Measurements from ENCODE around the gene ODC1.

DNA sequence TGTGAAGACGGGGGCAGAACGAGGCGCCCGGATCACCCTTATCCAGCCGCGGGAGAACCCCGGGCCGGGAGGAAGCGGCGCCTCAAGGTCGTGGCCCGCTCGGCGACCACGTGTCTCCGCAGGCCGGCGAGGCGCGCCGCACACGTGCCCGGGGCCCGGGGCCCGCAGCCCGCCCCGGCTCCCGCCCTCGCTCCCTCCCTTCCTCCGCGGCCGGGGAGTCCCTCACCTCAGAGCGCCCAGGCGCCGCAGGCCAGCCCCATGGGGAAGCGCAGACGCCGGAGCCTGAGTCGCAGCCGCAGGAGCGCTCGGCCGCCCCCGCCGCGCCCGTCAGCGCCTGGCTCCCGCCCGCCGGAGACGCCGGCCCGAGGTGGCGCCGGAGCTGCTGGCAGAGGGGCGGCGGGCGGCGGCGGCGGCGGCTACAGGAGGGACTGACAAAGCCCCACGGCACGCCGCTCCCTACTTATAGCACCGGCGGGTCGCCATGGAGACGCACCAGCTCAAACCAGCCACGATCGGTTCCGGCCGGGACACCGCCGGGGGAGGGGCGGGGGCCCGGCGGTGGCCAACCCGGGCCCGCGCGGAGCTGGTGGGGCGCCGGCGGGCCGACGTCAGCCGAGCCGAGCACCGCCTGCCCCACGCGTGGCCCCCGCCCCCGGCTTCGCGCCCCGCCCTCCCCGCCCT lies at the start of gene ODC1:
- TF ChIP-seq EP300 (IDR thresholded peaks at IDR 0.05; ENCODE audit: borderline replicate concordance) = no peak
- 0 out of 2 replicates have a peak, but pooled peaks have one; percentile 47 for TF ChIP-seq YY1 (IDR thresholded peaks at IDR 0.05; ENCODE audit: low read depth)
- TF ChIP-seq CREB1 (IDR thresholded peaks at IDR 0.05; ENCODE audit: low read depth) = no peak
- TF ChIP-seq, protein P1, sequence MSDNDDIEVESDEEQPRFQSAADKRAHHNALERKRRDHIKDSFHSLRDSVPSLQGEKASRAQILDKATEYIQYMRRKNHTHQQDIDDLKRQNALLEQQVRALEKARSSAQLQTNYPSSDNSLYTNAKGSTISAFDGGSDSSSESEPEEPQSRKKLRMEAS (IDR thresholded peaks at IDR 0.05) = peak; percentile 97
- TF ChIP-seq CEBPB (IDR thresholded peaks at IDR 0.05) = no peak
- TF ChIP-seq, protein P2, sequence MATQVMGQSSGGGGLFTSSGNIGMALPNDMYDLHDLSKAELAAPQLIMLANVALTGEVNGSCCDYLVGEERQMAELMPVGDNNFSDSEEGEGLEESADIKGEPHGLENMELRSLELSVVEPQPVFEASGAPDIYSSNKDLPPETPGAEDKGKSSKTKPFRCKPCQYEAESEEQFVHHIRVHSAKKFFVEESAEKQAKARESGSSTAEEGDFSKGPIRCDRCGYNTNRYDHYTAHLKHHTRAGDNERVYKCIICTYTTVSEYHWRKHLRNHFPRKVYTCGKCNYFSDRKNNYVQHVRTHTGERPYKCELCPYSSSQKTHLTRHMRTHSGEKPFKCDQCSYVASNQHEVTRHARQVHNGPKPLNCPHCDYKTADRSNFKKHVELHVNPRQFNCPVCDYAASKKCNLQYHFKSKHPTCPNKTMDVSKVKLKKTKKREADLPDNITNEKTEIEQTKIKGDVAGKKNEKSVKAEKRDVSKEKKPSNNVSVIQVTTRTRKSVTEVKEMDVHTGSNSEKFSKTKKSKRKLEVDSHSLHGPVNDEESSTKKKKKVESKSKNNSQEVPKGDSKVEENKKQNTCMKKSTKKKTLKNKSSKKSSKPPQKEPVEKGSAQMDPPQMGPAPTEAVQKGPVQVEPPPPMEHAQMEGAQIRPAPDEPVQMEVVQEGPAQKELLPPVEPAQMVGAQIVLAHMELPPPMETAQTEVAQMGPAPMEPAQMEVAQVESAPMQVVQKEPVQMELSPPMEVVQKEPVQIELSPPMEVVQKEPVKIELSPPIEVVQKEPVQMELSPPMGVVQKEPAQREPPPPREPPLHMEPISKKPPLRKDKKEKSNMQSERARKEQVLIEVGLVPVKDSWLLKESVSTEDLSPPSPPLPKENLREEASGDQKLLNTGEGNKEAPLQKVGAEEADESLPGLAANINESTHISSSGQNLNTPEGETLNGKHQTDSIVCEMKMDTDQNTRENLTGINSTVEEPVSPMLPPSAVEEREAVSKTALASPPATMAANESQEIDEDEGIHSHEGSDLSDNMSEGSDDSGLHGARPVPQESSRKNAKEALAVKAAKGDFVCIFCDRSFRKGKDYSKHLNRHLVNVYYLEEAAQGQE (IDR thresholded peaks at IDR 0.05; ENCODE audit: low read depth) = peak; percentile 16; the same call in 1 of the 2 replicates

All from Ishikawa (cell line).